H54 (cell line): Measurements from ENCODE around the gene RIN3.

Experiments used
- DNase-seq: peaks from one replicate; pipeline ENCODE4 v3.0.0; 2011; ENCODE audit warnings: low spot score, mixed read lengths; ENCODE audit not compliant: insufficient read length
- FAIRE-seq: peaks from 3 replicates; lab custom pipeline; 2011; peaks lifted over from hg19 to GRCh38; lab: Jason Lieb, UNC
- POLR2A ChIP-seq: IDR thresholded peaks from 2 replicates; pipeline ENCODE4 v1.6.1; 2011; ENCODE audit warnings: low read depth, mild to moderate bottlenecking, low read length

The RIN3 gene

GRCh38 chr14:92521058-92521415 is 7.5 kb downstream of the RIN3 start:
- DNase-seq (no peak), FAIRE-seq (no peak)
- no peak for TF ChIP-seq POLR2A

DNA sequence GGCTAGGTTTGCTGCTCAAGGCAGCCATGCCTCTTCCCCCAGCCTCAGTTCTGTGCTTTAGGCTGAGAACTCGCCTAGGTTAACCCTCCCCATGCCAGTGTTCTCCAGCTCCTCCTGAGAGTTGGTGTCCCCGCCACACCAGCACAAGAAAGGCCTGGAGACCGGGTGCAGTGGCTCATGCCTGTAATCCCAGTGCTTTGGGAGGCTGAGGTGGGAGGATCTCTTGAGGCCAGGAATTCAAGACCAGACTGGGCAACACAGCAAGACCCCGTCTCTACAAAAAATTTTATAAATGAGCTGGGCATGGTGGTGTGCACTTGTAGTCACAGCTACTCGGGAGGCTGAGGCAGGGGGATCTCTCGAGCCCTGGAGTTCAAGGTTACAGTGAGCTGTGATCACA is 10.2 kb downstream of the RIN3 start:
- no peak for TF ChIP-seq POLR2A
- DNase-seq = no peak
- no peak for FAIRE-seq

DNA sequence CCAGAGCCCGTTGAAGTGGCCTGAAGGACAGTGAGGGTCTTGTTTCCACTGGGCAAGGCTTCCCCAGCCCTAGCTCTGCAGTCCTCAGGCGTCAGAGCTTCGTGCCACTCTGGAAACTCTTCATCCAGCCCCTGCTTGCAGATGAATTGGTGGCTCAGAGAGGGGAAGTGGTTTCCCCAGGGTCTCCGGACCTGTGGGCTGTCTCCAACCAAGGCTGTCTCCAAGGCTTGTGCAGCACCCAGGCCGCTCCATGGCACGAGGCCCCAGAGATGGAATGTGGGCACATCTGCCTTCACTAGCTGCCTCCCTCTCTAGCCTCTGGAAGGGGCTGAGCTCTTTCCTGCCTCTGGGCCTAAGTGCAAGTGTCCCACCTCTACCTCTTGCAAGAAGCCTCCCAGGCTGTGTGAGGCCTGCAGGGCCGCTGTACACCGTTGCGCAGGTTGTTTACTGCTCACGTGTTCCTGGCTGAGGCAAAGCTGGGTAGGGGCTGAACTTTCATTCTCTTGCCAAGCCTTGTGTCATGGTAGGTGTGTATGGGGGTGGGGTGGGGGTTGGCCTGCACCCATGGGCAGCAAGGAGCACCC is 11.1 kb downstream of the RIN3 start:
- FAIRE-seq = no peak
- no peak for TF ChIP-seq POLR2A
- DNase-seq = no peak

DNA sequence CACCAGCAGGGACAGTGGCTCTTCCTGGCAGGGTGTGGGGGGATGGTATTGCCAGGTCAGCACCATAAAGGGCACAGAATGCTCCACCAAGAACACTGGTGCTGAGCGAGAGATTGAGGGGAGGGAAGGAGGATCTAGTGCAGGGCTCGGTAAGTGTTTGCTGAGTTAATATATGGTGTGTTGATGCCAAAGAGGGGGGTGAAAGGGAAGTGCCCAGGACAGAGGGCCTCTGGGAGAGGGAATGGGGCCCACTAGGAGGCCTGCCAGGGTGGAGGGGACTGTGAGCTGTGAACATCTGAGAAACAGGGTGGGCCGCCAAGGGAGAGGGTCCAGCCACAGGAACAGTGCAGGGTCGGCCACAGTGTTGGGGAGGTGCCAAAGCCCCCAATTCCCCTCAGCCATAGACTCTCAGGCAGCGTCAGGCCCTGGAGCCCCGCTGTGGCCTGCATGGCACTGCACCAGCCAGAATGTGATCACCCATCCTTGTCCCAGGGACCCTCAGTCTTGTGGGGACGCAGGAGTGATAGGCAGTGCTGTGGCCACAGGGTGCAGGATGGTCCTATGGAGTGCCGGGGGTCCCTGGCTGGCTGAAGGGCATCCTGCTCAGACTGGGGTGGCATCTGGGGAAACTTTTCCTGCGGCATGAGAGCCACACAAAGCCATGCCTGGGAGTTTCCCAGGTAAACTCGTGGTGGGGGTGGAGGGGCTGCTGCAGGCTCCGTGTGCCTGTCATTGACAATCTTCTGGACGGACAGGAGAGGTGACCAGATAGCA is 11.9 kb downstream of the RIN3 start:
- DNase-seq = no peak
- FAIRE-seq = no peak
- TF ChIP-seq POLR2A = no peak

- TF ChIP-seq POLR2A = no peak
- DNase-seq = no peak
- FAIRE-seq = no peak
These were observed 14.1 kb downstream of the RIN3 start for GRCh38 chr14:92527721-92528120.

GRCh38 chr14:92528486-92529100 is 15.0 kb downstream of the RIN3 start:
- FAIRE-seq = no peak
- no peak for DNase-seq
- TF ChIP-seq POLR2A = no peak

GRCh38 chr14:92529903-92530302 is 16.3 kb downstream of the RIN3 start:
- DNase-seq (no peak), FAIRE-seq (no peak)
- TF ChIP-seq POLR2A = no peak

- FAIRE-seq (no peak), DNase-seq (no peak)
- TF ChIP-seq POLR2A = no peak
These were observed 17.7 kb downstream of the RIN3 start for GRCh38 chr14:92531106-92531873.

DNA sequence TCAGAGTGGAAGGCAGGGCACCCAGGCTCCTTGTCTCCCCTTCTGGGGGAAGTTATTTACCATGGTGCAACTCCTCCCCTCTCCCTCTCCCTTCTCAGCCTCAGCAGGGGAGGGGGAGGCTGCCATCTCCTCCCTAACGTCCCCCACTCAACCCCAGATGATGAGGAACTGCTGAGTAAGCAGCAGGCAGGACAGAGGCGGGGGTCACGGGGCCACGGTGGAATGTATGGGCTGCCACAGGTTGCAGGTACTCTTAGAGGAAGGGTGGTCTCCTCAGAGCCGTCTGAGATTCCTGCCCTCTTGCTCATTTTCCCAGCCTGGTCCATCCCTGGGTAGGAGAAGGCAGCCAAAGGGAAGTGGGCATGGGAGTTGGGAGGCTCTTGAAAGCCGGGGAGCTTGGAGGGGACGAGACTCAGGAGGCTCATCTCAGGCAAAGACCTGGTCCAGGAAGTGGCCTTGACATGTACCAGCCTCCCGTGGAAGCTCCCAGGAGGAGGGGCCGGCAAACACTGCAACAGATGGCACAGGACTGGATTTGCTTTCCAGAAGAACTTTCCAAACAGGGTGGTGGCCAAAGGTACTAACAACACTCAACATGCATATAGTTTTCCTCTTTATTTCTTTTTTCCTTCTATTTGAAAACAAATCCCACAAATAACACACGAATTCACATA is 19.0 kb downstream of the RIN3 start:
- TF ChIP-seq POLR2A = no peak
- DNase-seq = no peak
- no peak for FAIRE-seq

- no peak for TF ChIP-seq POLR2A
- no peak for FAIRE-seq
- no peak for DNase-seq
These were observed 21.5 kb downstream of the RIN3 start for GRCh38 chr14:92534932-92535643.

- FAIRE-seq = peak; percentile 70
- peak; percentile 53 for DNase-seq
These were observed 22.6 kb downstream of the RIN3 start for GRCh38 chr14:92536231-92536630.

- DNase-seq (no peak), FAIRE-seq (no peak)
- TF ChIP-seq POLR2A = no peak
These were observed 24.9 kb downstream of the RIN3 start for GRCh38 chr14:92538412-92538985.

- DNase-seq (no peak), FAIRE-seq (no peak)
- no peak for TF ChIP-seq POLR2A
These were observed 25.8 kb downstream of the RIN3 start for GRCh38 chr14:92539419-92539818.
